Caco-2 (cell line): ENCODE measurements around the gene RABGAP1L. TPM values are rescaled to one million over a fixed set of nuclear protein-coding genes. Genes with fewer than 3 reads are reported as not detected.

Experiments used
- BruUV-seq: library from RNA; stranded (reverse); fragments of 400-500 nt; replicated peaks from 2 replicates; lab custom pipeline; 2021; lab: Mats Ljungman, UMichigan
- CTCF ChIA-PET: fragments of 300-600 bp; sonication (Branson Sonifier 250); formaldehyde crosslinking; loops from one replicate; lab custom pipeline; 2022; ENCODE audit warnings: antibody characterized with exemption; lab: Charles Lee
- POLR2A ChIA-PET: fragments of 300-600 bp; sonication (Branson Sonifier 250); formaldehyde crosslinking; loops from one replicate; lab custom pipeline; 2022; ENCODE audit warnings: antibody characterized with exemption; lab: Charles Lee
- DNase-seq, 2 experiments: peaks; one replicate each; pipeline versions ENCODE4 v3.0.0 to v3.0.0-alpha.2; 2020 to 2022
- H3K27me3 ChIP-seq: replicated peaks from 2 replicates; pipeline ENCODE4 v1.6.0; 2011; ENCODE audit warnings: low read length; ENCODE audit not compliant: control insufficient read depth, insufficient read depth
- H3K36me3 ChIP-seq: 2 replicates; pipeline ENCODE4 v1.5.1; 2011; ENCODE audit warnings: low read length; ENCODE audit not compliant: control insufficient read depth, insufficient read depth
- H3K4me1 ChIP-seq: fragments of 250-450 bp; sonication (Bioruptor Pico); 2 replicates; pipeline ENCODE4 v1.5.1; 2020; ENCODE audit warnings: mild to moderate bottlenecking
- H3K4me3 ChIP-seq: 2 replicates; pipeline ENCODE4 v1.5.1; 2011; ENCODE audit warnings: low read depth, mild to moderate bottlenecking, control low read depth, low read length
- H3K9me3 ChIP-seq: fragments of 250-450 bp; sonication (Bioruptor Pico); 2 replicates; pipeline ENCODE4 v1.5.1; 2020; ENCODE audit warnings: mild to moderate bottlenecking, moderate library complexity
- H3K27ac Mint-ChIP-seq: one replicate; pipeline ENCODE4 v1.8.0; 2022; ENCODE audit warnings: mixed read lengths; ENCODE audit not compliant: unreplicated experiment
- H3K27me3 Mint-ChIP-seq: one replicate; pipeline ENCODE4 v1.8.0; 2022; ENCODE audit warnings: mixed read lengths; ENCODE audit not compliant: insufficient read depth, unreplicated experiment
- H3K36me3 Mint-ChIP-seq: one replicate; pipeline ENCODE4 v1.8.0; 2022; ENCODE audit warnings: mild to moderate bottlenecking, mixed read lengths; ENCODE audit not compliant: insufficient read depth, unreplicated experiment
- H3K4me1 Mint-ChIP-seq: one replicate; pipeline ENCODE4 v1.8.0; 2022; ENCODE audit warnings: low read depth, mixed read lengths; ENCODE audit not compliant: unreplicated experiment
- H3K4me3 Mint-ChIP-seq: one replicate; pipeline ENCODE4 v1.8.0; 2022; ENCODE audit warnings: mild to moderate bottlenecking, moderate library complexity, mixed read lengths; ENCODE audit not compliant: unreplicated experiment
- H3K9me3 Mint-ChIP-seq: one replicate; pipeline ENCODE4 v1.8.0; 2022; ENCODE audit warnings: mixed read lengths; ENCODE audit not compliant: unreplicated experiment
- intact Hi-C: fragments of 100-400 bp; cut with micrococcal nuclease; formaldehyde crosslinking; loops from one replicate; pipeline ENCODE4 v1.10.0; 2022; ENCODE audit not compliant: unreplicated experiment
- total RNA-seq: library from RNA; stranded (reverse); gene quantifications from 2 replicates; pipeline ENCODE4 v1.2.3, GENCODE V29; 2022
- TF ChIP-seq, protein P1 (sequence below), 2 experiments: fragments of 200-600 bp in 1 of 2; IDR thresholded peaks; 1 replicate in 1 of 2; 2 replicates in 1 of 2; pipeline versions ENCODE4 v1.5.1 to v1.8.0; 2011 to 2022; ENCODE audit warnings: antibody characterized with exemption in 1 of 2, control low read depth in 1 of 2, inconsistent platforms in 1 of 2, low read depth in 1 of 2, low read length in 1 of 2, mild to moderate bottlenecking in 1 of 2, moderate library complexity in 1 of 2; ENCODE audit not compliant: insufficient read depth in 1 of 2, severe bottlenecking in 1 of 2, unreplicated experiment in 1 of 2

The RABGAP1L gene
- total RNA-seq, 1 experiment from 2014 or later: 20.3 TPM

- H3K4me3 ChIP-seq: no peak overlapping the region
- DNase-seq: no peak
- intact Hi-C loops: no loop called here
- no peaks in the 10 kb centered on the region for H3K27me3 Mint-ChIP-seq
- peaks cover 10% of the 10 kb centered on the region for H3K9me3 Mint-ChIP-seq
- H3K4me1 Mint-ChIP-seq: no peaks in the 10 kb centered on the region
- H3K4me3 Mint-ChIP-seq: no peak overlapping the region
- no peaks in the 10 kb centered on the region for H3K36me3 ChIP-seq
- ChIA-PET POLR2A (no interaction called here), CTCF (no interaction called here)
- no peak overlapping the region for H3K27ac Mint-ChIP-seq
- H3K4me1 ChIP-seq: no peaks in the 10 kb centered on the region
- BruUV-seq: no TSS peak
- TF ChIP-seq, protein P1, sequence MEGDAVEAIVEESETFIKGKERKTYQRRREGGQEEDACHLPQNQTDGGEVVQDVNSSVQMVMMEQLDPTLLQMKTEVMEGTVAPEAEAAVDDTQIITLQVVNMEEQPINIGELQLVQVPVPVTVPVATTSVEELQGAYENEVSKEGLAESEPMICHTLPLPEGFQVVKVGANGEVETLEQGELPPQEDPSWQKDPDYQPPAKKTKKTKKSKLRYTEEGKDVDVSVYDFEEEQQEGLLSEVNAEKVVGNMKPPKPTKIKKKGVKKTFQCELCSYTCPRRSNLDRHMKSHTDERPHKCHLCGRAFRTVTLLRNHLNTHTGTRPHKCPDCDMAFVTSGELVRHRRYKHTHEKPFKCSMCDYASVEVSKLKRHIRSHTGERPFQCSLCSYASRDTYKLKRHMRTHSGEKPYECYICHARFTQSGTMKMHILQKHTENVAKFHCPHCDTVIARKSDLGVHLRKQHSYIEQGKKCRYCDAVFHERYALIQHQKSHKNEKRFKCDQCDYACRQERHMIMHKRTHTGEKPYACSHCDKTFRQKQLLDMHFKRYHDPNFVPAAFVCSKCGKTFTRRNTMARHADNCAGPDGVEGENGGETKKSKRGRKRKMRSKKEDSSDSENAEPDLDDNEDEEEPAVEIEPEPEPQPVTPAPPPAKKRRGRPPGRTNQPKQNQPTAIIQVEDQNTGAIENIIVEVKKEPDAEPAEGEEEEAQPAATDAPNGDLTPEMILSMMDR (IDR thresholded peaks at IDR 0.05; ENCODE audit: insufficient read depth in 1 of 2, low read depth in 1 of 2, low read length in 1 of 2, severe bottlenecking in 1 of 2, unreplicated experiment in 1 of 2): no peak
- no peaks in the 10 kb centered on the region; the same call in 1 of the 2 replicates for H3K9me3 ChIP-seq
- H3K36me3 Mint-ChIP-seq: no peaks in the 10 kb centered on the region
- no peaks in the 10 kb centered on the region for H3K27me3 ChIP-seq
These were observed 561.9 kb downstream of the RABGAP1L start for GRCh38 chr1:174721246-174721645.

- H3K9me3 ChIP-seq: no peaks in the 10 kb centered on the region; the same call in 1 of the 2 replicates
- no peaks in the 10 kb centered on the region for H3K4me1 Mint-ChIP-seq
- intact Hi-C loops: no loop called here
- no peaks in the 10 kb centered on the region for H3K27me3 ChIP-seq
- ChIA-PET POLR2A (no interaction called here), CTCF (no interaction called here)
- BruUV-seq: no TSS peak
- no peaks in the 10 kb centered on the region for H3K36me3 Mint-ChIP-seq
- TF ChIP-seq, protein P1 (IDR thresholded peaks at IDR 0.05; ENCODE audit: insufficient read depth in 1 of 2, low read depth in 1 of 2, low read length in 1 of 2, severe bottlenecking in 1 of 2, unreplicated experiment in 1 of 2): no peak
- H3K27me3 Mint-ChIP-seq: no peaks in the 10 kb centered on the region
- peaks cover 10% of the 10 kb centered on the region for H3K9me3 Mint-ChIP-seq
- no peak overlapping the region for H3K4me3 Mint-ChIP-seq
- H3K36me3 ChIP-seq: no peaks in the 10 kb centered on the region
- no peak overlapping the region for H3K27ac Mint-ChIP-seq
- no peak for DNase-seq
- H3K4me1 ChIP-seq: no peaks in the 10 kb centered on the region
- no peak overlapping the region for H3K4me3 ChIP-seq
These were observed 564.5 kb downstream of the RABGAP1L start for GRCh38 chr1:174723816-174724215.

DNA sequence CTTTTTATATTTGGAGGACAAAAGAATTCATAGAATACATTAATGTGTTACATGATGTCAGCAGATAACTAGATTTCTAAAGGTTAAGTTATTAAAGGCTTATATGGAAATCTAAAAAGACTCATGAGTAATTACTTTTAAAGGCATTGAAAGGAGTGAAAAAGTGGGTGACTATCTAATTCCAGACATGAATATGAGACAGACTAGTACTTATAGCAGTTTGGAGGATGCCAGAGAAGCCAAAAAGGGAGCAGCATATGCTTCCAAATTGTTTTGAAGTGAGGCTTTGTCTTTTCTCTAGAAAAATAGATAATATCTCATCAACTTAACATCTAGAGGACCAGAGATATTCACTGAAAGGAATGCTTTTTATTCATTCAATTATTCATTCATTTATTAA is 564.9 kb downstream of the RABGAP1L start:
- H3K27me3 ChIP-seq: no peaks in the 10 kb centered on the region
- Mint-ChIP-seq H3K27me3 (no peaks in the 10 kb centered on the region), H3K27ac (no peak overlapping the region), H3K4me3 (no peak overlapping the region), H3K4me1 (no peaks in the 10 kb centered on the region), H3K9me3 (peaks cover 10% of the 10 kb centered on the region), H3K36me3 (no peaks in the 10 kb centered on the region)
- ChIA-PET POLR2A (no interaction called here), CTCF (no interaction called here)
- no peak overlapping the region for H3K4me3 ChIP-seq
- intact Hi-C loops: no loop called here
- H3K4me1 ChIP-seq: no peaks in the 10 kb centered on the region
- DNase-seq: no peak
- H3K9me3 ChIP-seq: no peaks in the 10 kb centered on the region; the same call in 1 of the 2 replicates
- TF ChIP-seq, protein P1 (IDR thresholded peaks at IDR 0.05; ENCODE audit: insufficient read depth in 1 of 2, low read depth in 1 of 2, low read length in 1 of 2, severe bottlenecking in 1 of 2, unreplicated experiment in 1 of 2): no peak
- no peaks in the 10 kb centered on the region for H3K36me3 ChIP-seq
- no TSS peak for BruUV-seq
